Spleen (tissue), 7 donors: ENCODE results near the gene NUP107.

ENCODE experiments used
- POLR2A ChIP-seq, 3 donors: fragments of 450-650 bp; IDR thresholded peaks; one replicate each; pipeline ENCODE4 v1.5.1; 2017; ENCODE audit warnings: antibody characterized with exemption in 3 of 3, mild to moderate bottlenecking in 1 of 3
- POLR2AphosphoS5 ChIP-seq, 3 donors: sonication (generic); formaldehyde crosslinking; IDR thresholded peaks; one replicate each; pipeline ENCODE4 v1.5.1; 2017; ENCODE audit warnings: antibody characterized with exemption in 3 of 3
- TF ChIP-seq, protein P1 (sequence below), 11 experiments: fragments of 200-600 bp in 7 of 11; fragments of 450-650 bp in 4 of 11; sonication (generic) in 4 of 11; IDR thresholded peaks in 8 of 11; conservative IDR thresholded peaks in 3 of 11; 1 replicate in 7 of 11; 2 replicates in 4 of 11; pipeline versions ENCODE4 v1.4.0 to v1.8.0; 2016 to 2021; ENCODE audit warnings: antibody characterized with exemption in 11 of 11, inconsistent platforms in 4 of 11, mild to moderate bottlenecking in 1 of 11
- donor health status: DM: no; HTN: no; CAD: no; lungs with moderate emphysema.
- donor health status: DM: no; HTN: no; CAD: no.
- donor health status: DM: no; HTN: no; CAD: no.

DNA sequence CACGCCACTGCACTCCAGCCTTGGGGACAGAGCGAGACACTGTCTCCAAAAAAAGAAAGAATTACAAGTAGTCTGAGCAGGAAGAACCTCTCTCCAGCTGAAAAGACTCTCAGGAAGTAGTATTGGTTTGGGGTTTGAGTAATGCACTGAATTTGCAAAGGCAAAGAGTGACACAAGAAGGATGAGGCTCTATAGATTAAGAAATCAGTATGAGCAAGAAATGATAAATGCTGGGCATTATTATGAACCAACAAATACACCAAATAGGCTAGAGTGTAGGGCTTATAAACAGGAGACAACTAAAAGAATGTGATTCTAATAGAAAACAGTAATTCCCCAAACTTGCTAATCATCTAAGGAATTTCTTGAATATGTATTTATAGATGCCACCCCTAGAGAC, 56.6 kb downstream of the NUP107 start:
- TF ChIP-seq, protein P1, sequence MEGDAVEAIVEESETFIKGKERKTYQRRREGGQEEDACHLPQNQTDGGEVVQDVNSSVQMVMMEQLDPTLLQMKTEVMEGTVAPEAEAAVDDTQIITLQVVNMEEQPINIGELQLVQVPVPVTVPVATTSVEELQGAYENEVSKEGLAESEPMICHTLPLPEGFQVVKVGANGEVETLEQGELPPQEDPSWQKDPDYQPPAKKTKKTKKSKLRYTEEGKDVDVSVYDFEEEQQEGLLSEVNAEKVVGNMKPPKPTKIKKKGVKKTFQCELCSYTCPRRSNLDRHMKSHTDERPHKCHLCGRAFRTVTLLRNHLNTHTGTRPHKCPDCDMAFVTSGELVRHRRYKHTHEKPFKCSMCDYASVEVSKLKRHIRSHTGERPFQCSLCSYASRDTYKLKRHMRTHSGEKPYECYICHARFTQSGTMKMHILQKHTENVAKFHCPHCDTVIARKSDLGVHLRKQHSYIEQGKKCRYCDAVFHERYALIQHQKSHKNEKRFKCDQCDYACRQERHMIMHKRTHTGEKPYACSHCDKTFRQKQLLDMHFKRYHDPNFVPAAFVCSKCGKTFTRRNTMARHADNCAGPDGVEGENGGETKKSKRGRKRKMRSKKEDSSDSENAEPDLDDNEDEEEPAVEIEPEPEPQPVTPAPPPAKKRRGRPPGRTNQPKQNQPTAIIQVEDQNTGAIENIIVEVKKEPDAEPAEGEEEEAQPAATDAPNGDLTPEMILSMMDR (IDR thresholded peaks at IDR 0.05 in 8 of 11, conservative IDR thresholded peaks at IDR 0.05 in 3 of 11) = no peak
- TF ChIP-seq POLR2AphosphoS5 (IDR thresholded peaks at IDR 0.05) (no peak), POLR2A (IDR thresholded peaks at IDR 0.05) (no peak)
